GM12874 (cell line): ENCODE results near the gene CCR7.

Experiments used
- TF ChIP-seq, protein P1 (sequence below): IDR thresholded peaks from 2 replicates; pipeline ENCODE4 v1.5.1; 2011; ENCODE audit warnings: low read depth, mild to moderate bottlenecking, control low read depth, low read length, moderate library complexity; ENCODE audit not compliant: insufficient read depth

CCR7 gene

DNA sequence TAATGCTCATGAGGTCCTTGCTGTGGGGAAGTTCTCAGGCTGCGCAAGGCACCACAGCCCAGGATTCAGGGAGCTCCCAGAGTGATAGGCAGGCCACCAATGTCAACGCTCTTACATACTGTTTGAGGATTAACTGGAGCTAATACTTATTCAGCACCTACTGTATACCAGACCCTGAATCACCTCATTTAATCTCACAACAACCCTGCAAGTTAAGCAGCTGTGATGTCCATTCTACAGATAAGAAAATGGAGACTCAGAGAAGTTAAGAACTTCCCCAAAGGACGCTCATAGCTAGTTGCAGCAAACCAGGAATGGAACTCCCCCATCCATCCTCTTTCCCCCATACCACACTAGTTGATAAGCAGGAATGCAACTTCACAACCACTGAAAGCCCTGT lies 25.5 kb upstream of the CCR7 start:
- TF ChIP-seq, protein P1, sequence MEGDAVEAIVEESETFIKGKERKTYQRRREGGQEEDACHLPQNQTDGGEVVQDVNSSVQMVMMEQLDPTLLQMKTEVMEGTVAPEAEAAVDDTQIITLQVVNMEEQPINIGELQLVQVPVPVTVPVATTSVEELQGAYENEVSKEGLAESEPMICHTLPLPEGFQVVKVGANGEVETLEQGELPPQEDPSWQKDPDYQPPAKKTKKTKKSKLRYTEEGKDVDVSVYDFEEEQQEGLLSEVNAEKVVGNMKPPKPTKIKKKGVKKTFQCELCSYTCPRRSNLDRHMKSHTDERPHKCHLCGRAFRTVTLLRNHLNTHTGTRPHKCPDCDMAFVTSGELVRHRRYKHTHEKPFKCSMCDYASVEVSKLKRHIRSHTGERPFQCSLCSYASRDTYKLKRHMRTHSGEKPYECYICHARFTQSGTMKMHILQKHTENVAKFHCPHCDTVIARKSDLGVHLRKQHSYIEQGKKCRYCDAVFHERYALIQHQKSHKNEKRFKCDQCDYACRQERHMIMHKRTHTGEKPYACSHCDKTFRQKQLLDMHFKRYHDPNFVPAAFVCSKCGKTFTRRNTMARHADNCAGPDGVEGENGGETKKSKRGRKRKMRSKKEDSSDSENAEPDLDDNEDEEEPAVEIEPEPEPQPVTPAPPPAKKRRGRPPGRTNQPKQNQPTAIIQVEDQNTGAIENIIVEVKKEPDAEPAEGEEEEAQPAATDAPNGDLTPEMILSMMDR: no peak

DNA sequence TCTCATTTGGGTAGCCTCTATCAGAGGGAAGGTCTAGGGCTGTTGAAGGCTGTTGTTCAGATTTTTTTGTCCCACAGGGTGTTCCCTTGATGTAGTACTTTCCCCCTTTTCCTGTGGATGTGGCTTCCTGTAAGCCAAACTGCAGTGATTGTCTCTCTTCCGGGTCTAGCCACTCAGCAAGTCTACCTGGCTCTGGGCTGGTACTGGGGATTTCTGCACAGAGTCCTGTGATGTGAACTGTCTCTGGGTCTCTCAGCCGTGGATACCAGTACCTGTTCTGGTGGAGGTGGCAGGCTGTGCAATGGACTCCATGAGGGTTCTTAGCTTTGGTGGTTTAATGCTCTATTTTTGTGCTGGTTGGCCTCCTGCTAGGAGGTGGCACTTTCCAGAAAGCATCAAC lies 23.3 kb upstream of the CCR7 start:
- TF ChIP-seq, protein P1: no peak

DNA sequence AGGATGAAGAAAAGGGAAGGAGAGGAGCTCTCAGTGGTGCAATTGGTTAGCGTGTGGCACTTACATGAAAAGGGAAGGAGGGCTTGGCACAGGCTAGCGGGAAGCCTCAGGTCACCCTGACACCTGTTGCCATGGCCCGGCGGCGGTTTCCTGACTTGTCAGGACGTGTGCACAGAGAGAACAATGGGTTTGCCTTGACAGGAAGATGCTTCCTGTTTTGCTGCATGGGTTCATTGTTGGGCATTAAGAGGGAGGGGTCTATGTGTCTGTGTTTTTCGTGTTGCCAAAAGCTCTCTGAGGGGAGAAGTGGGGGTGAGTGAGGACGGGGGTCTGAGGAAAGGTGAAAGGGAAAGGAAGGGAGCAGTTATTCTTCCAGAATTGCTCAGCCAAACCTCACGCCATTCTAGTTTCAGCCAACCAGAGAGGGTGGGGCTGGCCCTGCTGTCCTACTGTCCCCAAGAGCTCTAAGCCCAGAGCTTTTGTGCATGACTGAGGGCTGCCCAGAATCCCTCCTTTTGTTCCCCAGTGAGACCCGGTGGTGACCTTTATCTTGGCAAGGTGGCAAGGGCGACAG lies 17.1 kb upstream of the CCR7 start:
- TF ChIP-seq, protein P1: no peak

DNA sequence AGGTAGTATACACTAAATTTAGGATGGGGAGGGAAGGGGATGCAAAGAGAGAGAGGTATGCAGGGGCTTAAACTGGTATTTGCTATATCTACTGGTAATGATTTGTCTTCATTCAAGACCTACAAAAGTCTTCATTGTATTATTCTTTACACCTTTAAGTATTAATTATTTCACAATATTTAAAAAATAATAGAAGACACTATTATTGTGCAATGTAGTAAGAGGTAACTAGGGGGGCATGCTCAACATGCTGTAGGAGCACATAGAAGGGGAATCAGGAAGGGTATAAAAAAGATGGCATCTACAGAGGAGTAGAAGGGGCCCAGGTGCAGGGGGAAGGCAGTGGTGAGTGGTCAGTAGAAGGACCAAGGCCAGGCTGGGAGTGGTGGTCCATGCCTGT lies 14.9 kb upstream of the CCR7 start:
- TF ChIP-seq, protein P1: no peak

DNA sequence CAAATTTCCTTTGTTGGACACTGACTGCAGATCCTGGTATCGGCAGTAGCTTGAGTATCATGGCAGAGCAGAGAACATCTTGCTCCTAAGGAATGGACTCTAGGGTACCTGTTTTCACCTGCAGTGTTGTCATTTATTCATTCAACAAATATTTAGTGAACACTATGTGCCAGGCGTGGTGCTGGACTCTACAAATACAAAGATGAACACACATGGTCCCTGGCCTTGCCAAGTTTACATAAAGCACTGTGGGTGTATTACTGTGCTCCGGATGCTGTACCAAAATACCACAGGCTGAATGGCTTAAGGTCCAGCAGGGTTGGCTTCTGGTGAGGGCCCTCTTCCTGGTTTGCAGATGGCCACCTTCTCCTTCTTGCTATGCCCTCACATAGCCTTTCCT lies 14.2 kb upstream of the CCR7 start:
- TF ChIP-seq, protein P1: no peak

DNA sequence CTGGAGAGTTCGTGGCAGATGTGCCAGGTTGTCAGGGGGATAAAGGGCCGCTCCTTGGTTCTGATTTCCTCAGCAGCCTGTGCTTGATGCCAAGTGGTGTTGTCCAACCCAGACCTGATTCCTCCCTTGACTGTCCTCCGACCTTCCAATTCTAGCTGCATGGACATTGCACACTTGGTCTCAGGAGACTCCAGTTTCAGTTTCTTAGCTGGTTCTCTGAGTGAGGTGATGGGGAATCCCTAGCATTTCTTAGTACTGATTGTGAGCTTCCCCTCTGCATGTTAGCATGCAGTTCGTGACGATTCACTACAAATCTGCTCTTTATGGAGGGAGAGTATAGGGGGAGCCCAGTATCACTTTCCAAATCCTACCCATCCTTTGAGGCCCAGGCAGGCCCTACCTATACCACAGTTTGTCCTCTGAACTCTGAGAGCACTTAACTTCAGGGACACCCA lies 12.4 kb upstream of the CCR7 start:
- TF ChIP-seq, protein P1: no peak

DNA sequence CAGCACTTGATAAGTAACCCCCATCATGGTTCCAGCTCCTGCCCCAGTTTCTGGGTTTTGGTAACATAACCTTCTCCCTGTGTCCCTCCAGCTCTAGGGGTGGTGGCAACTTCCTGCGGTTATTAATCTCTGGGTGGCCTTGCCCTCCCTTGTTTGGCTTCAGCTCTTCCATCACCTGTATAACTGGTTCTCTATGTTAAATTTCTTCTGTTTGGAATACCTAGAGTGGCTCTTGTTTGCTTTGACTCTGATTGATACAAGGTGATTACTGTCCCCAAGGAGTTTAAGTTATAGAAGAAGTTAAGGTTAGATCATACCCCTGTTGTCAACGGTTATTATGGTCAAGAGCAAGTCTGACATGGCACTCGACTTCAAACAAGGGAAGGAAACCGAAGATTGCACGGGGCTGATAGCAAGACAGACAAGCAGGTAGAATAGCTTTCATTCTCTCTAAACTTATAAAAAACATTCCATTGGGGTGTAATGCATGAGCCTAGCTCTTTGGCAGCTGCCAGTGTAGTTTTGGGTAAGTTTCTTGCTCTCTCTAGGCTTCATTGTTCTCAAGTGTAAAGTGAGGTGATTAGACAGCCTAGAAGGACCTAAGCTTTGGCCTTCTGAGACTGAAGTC lies 11.0 kb upstream of the CCR7 start:
- TF ChIP-seq, protein P1: no peak
